ENCODE data around the gene ENTPD7. TPM values are rescaled to one million over a fixed set of nuclear protein-coding genes. Genes with fewer than 3 reads are reported as not detected.

The ENTPD7 gene
- total and polyA plus RNA-seq, 2 donors (not counting 1 experiment from before 2014, with no cell fraction given), result 0.75 to 6.2 TPM

DNA sequence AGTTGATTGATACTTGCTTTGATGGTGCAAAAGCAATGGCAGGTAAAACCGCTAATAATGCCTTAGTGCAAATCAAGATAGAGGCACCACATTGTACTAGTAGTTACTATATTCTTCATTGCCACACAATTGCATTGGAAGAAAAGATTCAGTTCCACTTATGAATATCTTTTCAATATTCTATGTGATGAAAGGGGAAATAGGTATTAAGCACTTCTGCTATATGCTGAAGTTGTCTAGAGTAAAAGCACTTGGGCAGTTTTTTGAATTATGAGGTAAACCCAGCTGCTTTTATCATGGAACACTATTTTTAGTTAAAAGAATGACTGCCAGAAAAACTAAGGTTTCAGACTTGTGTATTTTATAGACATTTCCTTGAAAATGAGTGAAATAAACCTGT, 15.5 kb downstream of the ENTPD7 start:
- Histone ChIP-seq H2AFZ (ENCODE audit: insufficient read depth, low read depth, low read length, poor library complexity, severe bottlenecking) (no peak overlapping the region), H3K79me2 (ENCODE audit: control insufficient read depth, insufficient read depth, low read length) (no peaks in the 10 kb centered on the region), H3K4me1 (ENCODE audit: control insufficient read depth in 2 of 2, insufficient read depth in 2 of 2, low read length in 2 of 2) (peaks cover 0 to 4% of the 10 kb centered on the region in 2 donors), H4K20me1 (ENCODE audit: control insufficient read depth, insufficient read depth, low read length, poor library complexity, severe bottlenecking) (no peaks in the 10 kb centered on the region), H3K27ac (ENCODE audit: low read length in 2 of 2) (no peak overlapping the region), H3K27me3 (replicated peaks in 1 of 4; ENCODE audit: control extremely low read depth in 1 of 4, control insufficient read depth in 3 of 4, insufficient read depth in 4 of 4, low read length in 3 of 4) (no peaks in the 10 kb centered on the region), H3K4me3 (ENCODE audit: control extremely low read depth in 1 of 5, extremely low read depth in 1 of 5, insufficient read depth in 1 of 5, low read depth in 2 of 5, low read length in 4 of 5) (no peak overlapping the region), H3K9ac (ENCODE audit: low read length) (no peak overlapping the region), H3K4me2 (replicated peaks; ENCODE audit: low read depth, low read length, poor library complexity, severe bottlenecking) (no peak overlapping the region), H3K9me3 (ENCODE audit: control extremely low read depth in 1 of 3, control insufficient read depth in 2 of 3, insufficient read depth in 1 of 3, low read length in 2 of 3) (no peaks in the 10 kb centered on the region), H3K36me3 (replicated peaks in 1 of 2; ENCODE audit: control extremely low read depth in 1 of 2, control insufficient read depth in 1 of 2, extremely low read depth in 1 of 2, insufficient read depth in 2 of 2, low read length in 1 of 2) (peaks cover 0 to 4% of the 10 kb centered on the region in 2 experiments)
- no CpG with 5 or more reads among the region's 1 CpG for WGBS (ENCODE audit: insufficient coverage)
- Mint-ChIP-seq H3K27me3 (no peaks in the 10 kb centered on the region), H3K27ac (no peak overlapping the region), H3K4me1 (peaks cover 7% of the 10 kb centered on the region), H3K4me3 (no peak overlapping the region), H3K9me3 (ENCODE audit: insufficient read depth) (no peaks in the 10 kb centered on the region)
- ChIA-PET CTCF (no interaction called here), POLR2A (no interaction called here)
- no peak for ATAC-seq (ENCODE audit: low read depth)
- TF ChIP-seq, protein P1, sequence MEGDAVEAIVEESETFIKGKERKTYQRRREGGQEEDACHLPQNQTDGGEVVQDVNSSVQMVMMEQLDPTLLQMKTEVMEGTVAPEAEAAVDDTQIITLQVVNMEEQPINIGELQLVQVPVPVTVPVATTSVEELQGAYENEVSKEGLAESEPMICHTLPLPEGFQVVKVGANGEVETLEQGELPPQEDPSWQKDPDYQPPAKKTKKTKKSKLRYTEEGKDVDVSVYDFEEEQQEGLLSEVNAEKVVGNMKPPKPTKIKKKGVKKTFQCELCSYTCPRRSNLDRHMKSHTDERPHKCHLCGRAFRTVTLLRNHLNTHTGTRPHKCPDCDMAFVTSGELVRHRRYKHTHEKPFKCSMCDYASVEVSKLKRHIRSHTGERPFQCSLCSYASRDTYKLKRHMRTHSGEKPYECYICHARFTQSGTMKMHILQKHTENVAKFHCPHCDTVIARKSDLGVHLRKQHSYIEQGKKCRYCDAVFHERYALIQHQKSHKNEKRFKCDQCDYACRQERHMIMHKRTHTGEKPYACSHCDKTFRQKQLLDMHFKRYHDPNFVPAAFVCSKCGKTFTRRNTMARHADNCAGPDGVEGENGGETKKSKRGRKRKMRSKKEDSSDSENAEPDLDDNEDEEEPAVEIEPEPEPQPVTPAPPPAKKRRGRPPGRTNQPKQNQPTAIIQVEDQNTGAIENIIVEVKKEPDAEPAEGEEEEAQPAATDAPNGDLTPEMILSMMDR (IDR thresholded peaks at IDR 0.05), result no peak
- no peak for TF ChIP-seq EZH2 (IDR thresholded peaks at IDR 0.05; ENCODE audit: borderline replicate concordance, insufficient read depth, low read depth, low read length, poor library complexity, severe bottlenecking)
- intact Hi-C loops (cut with micrococcal nuclease), result no loop called here
- no peak for DNase-seq

DNA sequence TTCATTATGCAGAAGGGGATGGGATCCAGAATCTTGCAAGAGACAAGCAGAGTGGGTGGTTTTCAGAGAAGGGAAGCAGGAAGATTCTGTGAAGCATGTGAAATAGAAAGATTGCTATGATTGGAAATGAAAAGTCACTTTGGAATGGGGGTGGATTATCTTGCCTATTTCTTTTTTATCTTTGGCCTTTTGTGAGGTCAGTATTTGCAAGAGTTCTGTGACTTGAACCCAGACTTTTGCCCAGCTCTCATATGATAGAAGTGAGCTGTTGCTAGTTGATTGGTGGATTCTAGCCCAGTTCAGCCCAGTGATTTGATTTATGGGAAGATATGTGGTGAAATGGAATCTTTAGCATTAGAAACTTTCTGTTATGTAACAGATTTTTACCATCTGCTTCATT, 17.1 kb downstream of the ENTPD7 start:
- Histone ChIP-seq H3K4me1 (ENCODE audit: control insufficient read depth in 2 of 2, insufficient read depth in 2 of 2, low read length in 2 of 2) (peaks cover 0 to 4% of the 10 kb centered on the region in 2 donors), H3K27ac (ENCODE audit: low read length in 2 of 2) (no peak overlapping the region), H3K4me3 (ENCODE audit: control extremely low read depth in 1 of 5, extremely low read depth in 1 of 5, insufficient read depth in 1 of 5, low read depth in 2 of 5, low read length in 4 of 5) (no peak overlapping the region), H3K27me3 (replicated peaks in 1 of 4; ENCODE audit: control extremely low read depth in 1 of 4, control insufficient read depth in 3 of 4, insufficient read depth in 4 of 4, low read length in 3 of 4) (no peaks in the 10 kb centered on the region), H3K4me2 (replicated peaks; ENCODE audit: low read depth, low read length, poor library complexity, severe bottlenecking) (no peak overlapping the region), H2AFZ (ENCODE audit: insufficient read depth, low read depth, low read length, poor library complexity, severe bottlenecking) (no peak overlapping the region), H4K20me1 (ENCODE audit: control insufficient read depth, insufficient read depth, low read length, poor library complexity, severe bottlenecking) (no peaks in the 10 kb centered on the region), H3K79me2 (ENCODE audit: control insufficient read depth, insufficient read depth, low read length) (no peaks in the 10 kb centered on the region), H3K36me3 (replicated peaks in 1 of 2; ENCODE audit: control extremely low read depth in 1 of 2, control insufficient read depth in 1 of 2, extremely low read depth in 1 of 2, insufficient read depth in 2 of 2, low read length in 1 of 2) (peaks cover 0 to 2% of the 10 kb centered on the region in 2 experiments), H3K9me3 (ENCODE audit: control extremely low read depth in 1 of 3, control insufficient read depth in 2 of 3, insufficient read depth in 1 of 3, low read length in 2 of 3) (no peaks in the 10 kb centered on the region), H3K9ac (ENCODE audit: low read length) (no peak overlapping the region)
- CTCF ChIA-PET, result no interaction called here
- POLR2A ChIA-PET, result no interaction called here
- Mint-ChIP-seq H3K27ac (no peak overlapping the region), H3K4me1 (peaks cover 7% of the 10 kb centered on the region), H3K27me3 (no peaks in the 10 kb centered on the region), H3K4me3 (no peak overlapping the region), H3K9me3 (ENCODE audit: insufficient read depth) (no peaks in the 10 kb centered on the region)
- TF ChIP-seq EZH2 (IDR thresholded peaks at IDR 0.05; ENCODE audit: borderline replicate concordance, insufficient read depth, low read depth, low read length, poor library complexity, severe bottlenecking), result no peak
- TF ChIP-seq, protein P1 (IDR thresholded peaks at IDR 0.05), result no peak
- intact Hi-C loops (cut with micrococcal nuclease), result no loop called here
- DNase-seq, result no peak
- ATAC-seq (ENCODE audit: low read depth), result no peak

All from B cell (primary cell).